Stimulated activated CD4-positive, alpha-beta T cell treated with anti-CD3 and anti-CD28 coated beads, Interleukin-4, amount 100 ng/mL, for 48 hours (primary cell): Measurements from ENCODE around the gene GOLGA6C.
"Not testable (repeated sequence)": the region's sequence is repeated elsewhere in the genome, so short reads cannot be mapped to it uniquely, and the experiment has no call there.

Source experiments
- DNase-seq, 2 donors: peaks; one replicate each; pipeline ENCODE4 v3.0.0-alpha.2; 2020; ENCODE audit warnings: low read depth in 2 of 2

GOLGA6C gene

GRCh38 chr15:75227112-75227511 lies 31.0 kb upstream of the GOLGA6C start:
- DNase-seq: not testable (repeated sequence)

GRCh38 chr15:75227663-75228280 lies 30.4 kb upstream of the GOLGA6C start:
- DNase-seq: no peak

GRCh38 chr15:75228787-75229186 lies 29.3 kb upstream of the GOLGA6C start:
- no peak for DNase-seq

- DNase-seq: no peak
Measured at GRCh38 chr15:75229191-75230015, 28.7 kb upstream of the GOLGA6C start.

GRCh38 chr15:75230016-75230343 lies 28.2 kb upstream of the GOLGA6C start:
- DNase-seq: no peak

GRCh38 chr15:75230551-75231371 lies 27.4 kb upstream of the GOLGA6C start:
- DNase-seq: no peak

- no peak for DNase-seq
Measured at GRCh38 chr15:75231836-75232235, 26.3 kb upstream of the GOLGA6C start.

GRCh38 chr15:75232252-75232813 lies 25.8 kb upstream of the GOLGA6C start:
- no peak for DNase-seq

GRCh38 chr15:75232826-75233503 lies 25.2 kb upstream of the GOLGA6C start:
- DNase-seq: no peak

GRCh38 chr15:75233504-75234190 lies 24.5 kb upstream of the GOLGA6C start:
- DNase-seq: no peak

- no peak for DNase-seq
Measured at GRCh38 chr15:75234191-75234810, 23.8 kb upstream of the GOLGA6C start.

GRCh38 chr15:75235051-75235673 lies 23.0 kb upstream of the GOLGA6C start:
- DNase-seq: no peak

GRCh38 chr15:75235760-75236729 lies 22.1 kb upstream of the GOLGA6C start:
- no peak for DNase-seq

- no peak for DNase-seq
Measured at GRCh38 chr15:75237316-75237982, 20.7 kb upstream of the GOLGA6C start.

GRCh38 chr15:75238150-75238549 lies 20.0 kb upstream of the GOLGA6C start:
- no peak for DNase-seq

GRCh38 chr15:75245741-75246140 lies 12.4 kb upstream of the GOLGA6C start:
- DNase-seq: not testable (repeated sequence)

- DNase-seq: not testable (repeated sequence)
Measured at GRCh38 chr15:75248991-75249390, 9.1 kb upstream of the GOLGA6C start.

- DNase-seq: no peak
Measured at GRCh38 chr15:75249726-75250125, 8.4 kb upstream of the GOLGA6C start.
